G401.6 (cell line): Measurements from ENCODE around the gene KRTAP9-6.
"Not testable (repeated sequence)": the region's sequence is repeated elsewhere in the genome, so short reads cannot be mapped to it uniquely, and the experiment has no call there.

Experiments
- FAIRE-seq: peaks from 2 replicates; lab custom pipeline; 2012; peaks lifted over from hg19 to GRCh38; lab: Jason Lieb, UNC

Gene KRTAP9-6

DNA sequence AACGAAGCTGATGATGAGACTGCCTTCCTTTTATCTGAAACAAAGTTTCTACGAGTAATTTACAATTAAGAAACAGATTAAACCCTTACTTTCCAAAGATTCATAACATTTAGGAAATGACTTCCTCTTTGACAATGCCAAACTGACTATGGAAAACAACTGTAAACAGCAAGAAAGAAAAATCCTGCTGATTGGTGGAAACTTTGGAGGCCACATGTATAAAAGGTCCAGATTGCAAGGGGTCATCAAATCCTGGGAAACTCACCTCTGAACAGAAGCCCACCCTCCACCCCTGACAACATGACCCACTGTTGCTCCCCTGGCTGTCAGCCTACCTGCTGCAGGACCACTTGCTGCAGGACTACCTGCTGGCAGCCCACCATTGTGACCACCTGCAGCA lies at the start of gene KRTAP9-6:
Gene KRTAP9-6, plus strand, starts transcription at position 301 of the 400 bp plus-strand sequence. Its CDS starts 0 bp downstream, at position 301.
- FAIRE-seq = no peak

GRCh38 chr17:41215681-41216080 lies 49.5 kb upstream of the KRTAP9-6 start:
- no peak for FAIRE-seq

- no peak for FAIRE-seq
These were observed 41.4 kb upstream of the KRTAP9-6 start for GRCh38 chr17:41223821-41224220.

- FAIRE-seq = no peak
These were observed 39.1 kb upstream of the KRTAP9-6 start for GRCh38 chr17:41226051-41226450.

DNA sequence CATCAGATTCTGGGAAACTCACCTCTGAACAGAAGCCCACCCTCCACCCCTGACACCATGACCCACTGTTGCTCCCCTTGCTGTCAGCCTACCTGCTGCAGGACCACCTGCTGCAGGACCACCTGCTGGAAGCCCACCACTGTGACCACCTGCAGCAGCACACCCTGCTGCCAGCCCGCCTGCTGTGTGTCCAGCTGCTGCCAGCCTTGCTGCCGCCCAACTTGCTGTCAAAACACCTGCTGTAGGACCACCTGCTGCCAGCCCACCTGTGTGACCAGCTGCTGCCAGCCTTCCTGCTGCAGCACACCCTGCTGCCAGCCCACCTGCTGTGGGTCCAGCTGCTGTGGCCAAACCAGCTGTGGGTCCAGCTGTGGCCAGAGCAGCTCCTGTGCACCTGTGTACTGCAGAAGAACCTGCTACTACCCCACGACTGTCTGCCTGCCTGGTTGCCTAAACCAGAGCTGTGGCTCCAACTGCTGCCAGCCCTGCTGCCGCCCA lies 38.5 kb upstream of the KRTAP9-6 start, which contains the start of gene KRTAP9-2:
Gene KRTAP9-2, plus strand, starts transcription at position 51 of the 498 bp plus-strand sequence. Its CDS starts 7 bp downstream, at position 58.
- FAIRE-seq = not testable (repeated sequence)

GRCh38 chr17:41230094-41230493 lies 35.1 kb upstream of the KRTAP9-6 start:
- no peak for FAIRE-seq

DNA sequence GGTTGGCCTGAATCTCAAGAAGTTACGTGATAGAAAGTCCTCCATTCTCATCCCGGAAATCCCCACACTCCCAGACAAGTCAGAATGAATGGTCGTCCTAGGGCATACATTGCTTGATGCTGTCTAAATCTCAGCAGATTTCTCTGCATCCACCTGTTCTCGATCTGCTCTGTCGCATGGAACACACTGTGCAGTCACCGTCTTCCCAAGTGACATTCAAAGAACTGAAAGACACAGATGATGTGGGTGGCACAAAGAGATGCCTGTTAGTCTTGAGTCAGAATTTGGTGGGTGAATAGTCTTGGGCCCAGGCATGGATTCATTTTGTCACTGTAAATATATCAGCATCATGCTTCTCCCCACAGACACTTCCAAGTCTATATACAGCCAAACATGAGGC lies 33.4 kb upstream of the KRTAP9-6 start:
- no peak for FAIRE-seq

GRCh38 chr17:41232399-41233105 lies 32.6 kb upstream of the KRTAP9-6 start, which contains the start of gene KRTAP9-3:
TSS of gene KRTAP9-3 (plus strand) at chr17:41232449. CDS start at chr17:41232502, 53 bp downstream.
- FAIRE-seq = not testable (repeated sequence)

DNA sequence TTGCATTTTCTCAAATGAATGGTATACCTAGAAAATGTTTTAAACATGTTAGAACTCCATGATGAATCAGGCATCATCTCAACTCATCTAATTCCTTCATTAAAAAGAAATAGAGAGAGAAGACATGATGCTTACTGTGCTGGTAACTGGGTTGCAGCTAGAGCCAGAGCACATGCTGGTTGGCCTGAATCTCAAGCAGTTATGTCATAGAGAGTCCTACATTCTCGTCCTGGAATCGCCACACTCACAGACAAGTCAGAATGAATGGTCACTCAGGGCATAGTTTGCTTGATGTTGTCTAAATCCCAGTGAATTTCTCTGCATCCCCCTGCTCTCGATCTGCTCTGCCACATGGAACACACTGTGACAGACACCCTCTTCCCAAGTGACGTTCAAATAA lies 28.1 kb upstream of the KRTAP9-6 start:
- not testable (repeated sequence) for FAIRE-seq

DNA sequence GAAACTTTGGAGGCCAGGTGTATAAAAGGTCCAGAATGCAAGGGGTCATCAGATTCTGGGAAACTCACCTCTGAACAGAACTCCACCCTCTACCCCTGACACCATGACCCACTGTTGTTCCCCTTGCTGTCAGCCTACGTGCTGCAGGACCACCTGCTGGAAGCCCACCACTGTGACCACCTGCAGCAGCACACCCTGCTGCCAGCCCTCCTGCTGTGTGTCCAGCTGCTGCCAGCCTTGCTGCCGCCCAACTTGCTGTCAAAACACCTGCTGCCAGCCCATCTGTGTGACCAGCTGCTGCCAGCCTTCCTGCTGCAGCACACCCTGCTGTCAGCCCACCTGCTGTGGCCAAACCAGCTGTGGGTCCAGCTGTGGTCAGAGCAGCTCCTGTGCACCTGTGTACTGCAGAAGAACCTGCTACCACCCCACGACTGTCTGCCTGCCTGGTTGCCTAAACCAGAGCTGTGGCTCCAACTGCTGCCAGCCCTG lies 27.2 kb upstream of the KRTAP9-6 start, which contains the start of gene KRTAP9-8:
Gene KRTAP9-8, plus strand, starts transcription at position 51 of the 489 bp plus-strand sequence. Its CDS starts 53 bp downstream, at position 104.
- not testable (repeated sequence) for FAIRE-seq

DNA sequence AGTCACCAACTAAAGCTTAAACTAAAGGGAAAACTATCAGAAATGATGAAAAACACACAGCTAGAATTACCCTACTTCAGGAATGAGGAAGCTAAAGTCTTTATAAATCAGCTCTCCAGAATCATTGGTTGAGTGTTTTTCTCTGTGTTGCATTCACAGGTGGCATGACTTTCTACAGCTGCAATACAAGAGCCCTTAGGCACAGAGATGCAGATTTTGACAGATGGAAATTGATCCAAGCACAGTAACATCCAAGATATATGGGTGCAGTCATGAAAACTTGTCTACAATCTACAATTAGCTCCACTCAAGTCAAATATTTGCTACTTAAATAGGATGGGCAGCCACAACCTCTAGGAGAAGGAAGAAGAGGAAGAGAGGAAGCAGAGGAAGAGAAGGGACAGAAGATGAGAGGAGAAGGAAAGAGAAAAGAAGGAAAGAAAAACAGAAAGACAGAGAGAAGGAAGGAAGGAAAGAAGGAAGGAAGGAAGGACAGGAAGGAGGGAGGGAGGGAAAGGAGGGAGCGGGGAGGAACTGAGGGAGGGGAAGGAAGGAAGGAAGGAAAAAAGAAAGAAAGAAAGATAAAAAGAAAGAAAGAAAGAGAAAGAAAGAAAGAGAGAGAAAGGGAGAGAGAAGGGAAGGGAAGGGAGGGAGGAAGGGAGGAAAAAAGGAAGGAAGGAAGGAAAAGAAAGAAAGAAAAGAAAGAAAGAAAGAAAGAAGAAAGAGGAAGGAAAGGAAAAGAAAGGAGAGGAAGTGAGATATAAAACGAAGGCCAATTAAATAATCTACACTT lies 18.0 kb upstream of the KRTAP9-6 start:
- FAIRE-seq = not testable (repeated sequence)

GRCh38 chr17:41249637-41250240 lies 15.4 kb upstream of the KRTAP9-6 start, which contains the start of gene KRTAP9-4:
TSS of gene KRTAP9-4 (plus strand) at chr17:41249687. CDS start at chr17:41249721, 34 bp downstream.
- not testable (repeated sequence) for FAIRE-seq

DNA sequence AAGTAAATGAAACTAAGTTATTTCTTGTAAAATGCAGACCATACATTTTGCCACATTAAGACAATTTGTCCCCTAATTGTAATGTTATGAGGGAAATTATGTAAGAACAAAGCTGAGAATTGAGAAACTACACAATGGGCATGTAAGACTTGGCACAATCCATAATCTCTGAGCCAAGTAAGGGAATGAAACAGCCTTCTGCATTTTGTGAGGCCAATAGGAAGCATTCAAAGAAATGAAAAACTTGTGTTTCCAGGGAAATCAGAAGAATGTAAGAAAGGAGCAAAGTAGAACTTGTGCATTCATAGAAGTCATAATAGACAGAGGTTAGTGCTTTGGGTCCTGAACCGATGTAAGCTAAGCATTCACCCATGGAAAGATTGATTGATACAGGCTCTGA lies 13.9 kb upstream of the KRTAP9-6 start:
- no peak for FAIRE-seq

GRCh38 chr17:41254861-41255260 lies 10.3 kb upstream of the KRTAP9-6 start:
- no peak for FAIRE-seq

GRCh38 chr17:41255381-41256290 lies 9.5 kb upstream of the KRTAP9-6 start, which contains the start of gene KRTAP9-9:
TSS of gene KRTAP9-9 (plus strand) at chr17:41255384.
- FAIRE-seq = not testable (repeated sequence)

DNA sequence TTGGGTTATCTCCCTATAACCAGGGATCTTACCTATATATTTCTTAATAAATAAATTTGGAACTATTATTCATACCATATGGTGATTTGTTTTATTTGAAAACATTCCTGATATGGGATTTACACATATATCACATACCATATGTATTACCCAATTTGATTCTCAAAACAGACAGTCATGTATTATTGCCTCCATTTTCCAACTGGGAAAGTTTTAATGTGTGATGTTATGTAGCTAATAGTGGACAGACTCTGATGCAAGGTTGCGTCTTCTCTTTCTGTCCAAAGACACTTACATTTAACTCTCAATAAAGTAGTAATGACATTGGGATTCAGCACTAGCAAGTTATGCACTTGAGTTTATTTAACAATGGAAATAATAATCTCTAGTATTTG lies 8.9 kb upstream of the KRTAP9-6 start:
- FAIRE-seq = no peak

GRCh38 chr17:41258406-41258805 lies 6.8 kb upstream of the KRTAP9-6 start:
- FAIRE-seq = no peak

GRCh38 chr17:41263212-41263611 lies 2.0 kb upstream of the KRTAP9-6 start:
- FAIRE-seq = no peak

DNA sequence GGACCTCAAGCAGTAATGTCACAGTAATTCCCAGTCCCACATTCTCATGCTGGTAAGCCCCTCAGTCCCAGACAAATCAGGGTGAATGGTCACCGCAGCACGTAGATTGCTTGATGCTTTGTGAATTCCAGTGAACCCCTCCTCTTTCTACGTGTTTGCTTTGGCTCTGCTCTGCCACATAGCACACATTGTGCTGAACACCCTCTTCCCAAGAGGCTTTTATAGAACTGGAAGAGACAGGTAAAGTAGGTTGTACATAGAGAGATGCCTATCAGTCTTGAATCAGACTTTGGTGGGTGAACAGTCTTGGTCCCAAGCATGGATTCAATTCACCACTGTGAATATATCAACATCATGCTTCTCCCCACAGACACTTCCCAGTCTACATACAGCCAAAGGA lies 579 bp upstream of the KRTAP9-6 start:
- FAIRE-seq = no peak

DNA sequence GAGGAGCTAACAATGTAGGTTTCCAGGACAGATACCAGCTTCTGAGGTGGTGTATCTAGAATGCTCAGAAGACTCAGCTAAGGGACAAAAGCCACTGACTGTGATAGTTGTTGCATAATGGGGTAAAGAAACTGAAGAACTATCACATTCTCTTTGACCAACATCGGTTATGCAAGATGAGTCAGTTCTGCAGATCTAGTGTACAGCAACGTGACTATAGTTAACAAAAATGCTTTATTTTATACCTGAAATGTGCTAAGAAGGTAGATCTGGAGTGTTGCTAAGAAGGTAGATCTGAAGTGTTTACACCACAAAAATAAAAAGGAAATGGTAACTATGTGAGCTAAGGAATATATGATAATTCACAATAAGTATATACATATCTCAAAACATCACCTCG lies 2.5 kb downstream of the KRTAP9-6 start:
- FAIRE-seq = no peak

DNA sequence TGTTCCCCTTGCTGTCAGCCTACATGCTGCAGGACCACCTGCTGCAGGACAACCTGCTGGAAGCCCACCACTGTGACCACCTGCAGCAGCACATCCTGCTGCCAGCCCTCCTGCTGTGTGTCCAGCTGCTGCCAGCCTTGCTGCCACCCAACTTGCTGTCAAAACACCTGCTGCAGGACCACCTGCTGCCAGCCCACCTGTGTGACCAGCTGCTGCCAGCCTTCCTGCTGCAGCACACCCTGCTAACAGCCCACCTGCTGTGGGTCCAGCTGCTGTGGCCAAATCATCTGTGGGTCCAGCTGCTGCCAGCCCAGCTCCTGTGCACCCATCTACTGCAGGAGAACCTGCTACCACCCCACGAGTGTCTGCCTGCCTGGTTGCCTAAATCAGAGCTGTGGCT lies 6.1 kb downstream of the KRTAP9-6 start:
- not testable (repeated sequence) for FAIRE-seq
